ENCODE results near the gene C6orf15.

Gene C6orf15

DNA sequence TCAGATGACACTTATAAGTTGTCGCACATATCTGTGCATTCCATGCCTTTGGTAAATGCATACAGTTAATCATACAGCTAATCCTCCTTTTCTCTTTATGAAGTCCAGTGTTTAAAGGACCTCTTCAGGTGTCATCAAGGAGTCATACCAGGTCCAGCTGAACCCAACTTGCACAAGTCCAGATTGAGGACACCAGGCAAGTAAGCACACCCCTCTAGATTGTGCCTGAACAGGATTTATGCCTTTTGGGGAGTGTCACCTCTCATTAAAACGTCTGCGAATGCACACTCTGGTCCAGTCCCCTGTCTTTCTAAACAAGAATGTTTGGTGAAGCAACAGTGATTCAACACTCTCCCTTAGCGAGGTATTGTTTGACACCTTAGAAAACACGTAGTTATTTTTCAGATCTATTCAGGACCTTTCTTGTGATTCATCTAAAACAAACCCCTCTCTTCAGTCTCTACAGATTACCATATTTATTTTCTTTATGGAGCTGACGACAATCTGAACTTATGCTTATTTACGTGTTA lies 48.4 kb downstream of the C6orf15 start:
- Histone ChIP-seq H3K4me2 (ENCODE audit: low read depth, low read length) (no peak overlapping the region), H3K9me3 (replicated peaks; ENCODE audit: insufficient read depth, low read length) (no peaks in the 10 kb centered on the region), H3K9me2 (replicated peaks; ENCODE audit: insufficient read depth, low read length) (no peaks in the 10 kb centered on the region), H3K9ac (ENCODE audit: low read length) (no peak overlapping the region), H3K4me3 (ENCODE audit: low read length) (no peak overlapping the region), H4K20me1 (ENCODE audit: insufficient read depth, low read length) (no peaks in the 10 kb centered on the region), H3K27ac (ENCODE audit: low read length) (no peak overlapping the region), H3K4me1 (ENCODE audit: low read length) (no peaks in the 10 kb centered on the region), H3F3A (ENCODE audit: insufficient read depth, low read length) (no peaks in the 10 kb centered on the region), H2AFZ (ENCODE audit: low read length) (no peak overlapping the region), H3K36me3 (replicated peaks; ENCODE audit: insufficient read depth, low read length) (no peaks in the 10 kb centered on the region), H3K27me3 (replicated peaks; ENCODE audit: insufficient read depth, low read length) (peaks cover 3% of the 10 kb centered on the region; the same call in 1 of the 2 replicates), H3K79me2 (ENCODE audit: low read length) (no peaks in the 10 kb centered on the region)
- TF ChIP-seq, protein P1, sequence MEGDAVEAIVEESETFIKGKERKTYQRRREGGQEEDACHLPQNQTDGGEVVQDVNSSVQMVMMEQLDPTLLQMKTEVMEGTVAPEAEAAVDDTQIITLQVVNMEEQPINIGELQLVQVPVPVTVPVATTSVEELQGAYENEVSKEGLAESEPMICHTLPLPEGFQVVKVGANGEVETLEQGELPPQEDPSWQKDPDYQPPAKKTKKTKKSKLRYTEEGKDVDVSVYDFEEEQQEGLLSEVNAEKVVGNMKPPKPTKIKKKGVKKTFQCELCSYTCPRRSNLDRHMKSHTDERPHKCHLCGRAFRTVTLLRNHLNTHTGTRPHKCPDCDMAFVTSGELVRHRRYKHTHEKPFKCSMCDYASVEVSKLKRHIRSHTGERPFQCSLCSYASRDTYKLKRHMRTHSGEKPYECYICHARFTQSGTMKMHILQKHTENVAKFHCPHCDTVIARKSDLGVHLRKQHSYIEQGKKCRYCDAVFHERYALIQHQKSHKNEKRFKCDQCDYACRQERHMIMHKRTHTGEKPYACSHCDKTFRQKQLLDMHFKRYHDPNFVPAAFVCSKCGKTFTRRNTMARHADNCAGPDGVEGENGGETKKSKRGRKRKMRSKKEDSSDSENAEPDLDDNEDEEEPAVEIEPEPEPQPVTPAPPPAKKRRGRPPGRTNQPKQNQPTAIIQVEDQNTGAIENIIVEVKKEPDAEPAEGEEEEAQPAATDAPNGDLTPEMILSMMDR (IDR thresholded peaks at IDR 0.05; ENCODE audit: low read length) = no peak
- TF ChIP-seq EZH2phosphoT487 (IDR thresholded peaks at IDR 0.05; ENCODE audit: low read length) = no peak
- TF ChIP-seq EZH2 (optimal IDR thresholded peaks at IDR 0.05; ENCODE audit: low read depth, low read length) = no peak
- DNase-seq = no peak

Data from MM.1S (cell line).